HG02970 (cell line): ENCODE results near the gene PIP5K1C.

ENCODE experiments used
- ATAC-seq: cut with Tn5 transposase; IDR thresholded peaks from one replicate; pipeline ENCODE4 v1.9.1; 2021; ENCODE audit warnings: mild to moderate bottlenecking, moderate library complexity, moderate number of reproducible peaks; ENCODE audit not compliant: unreplicated experiment, low FRiP score

The PIP5K1C gene

GRCh38 chr19:3614858-3615505 lies 85.3 kb downstream of the PIP5K1C start:
- no peak for ATAC-seq

- no peak for ATAC-seq
Observed at GRCh38 chr19:3613818-3614661, 86.2 kb downstream of the PIP5K1C start.

- ATAC-seq = no peak
Observed at GRCh38 chr19:3612901-3613741, 87.1 kb downstream of the PIP5K1C start.

GRCh38 chr19:3612330-3612729 lies 87.9 kb downstream of the PIP5K1C start:
- ATAC-seq = no peak

GRCh38 chr19:3611841-3612240 lies 88.4 kb downstream of the PIP5K1C start:
- ATAC-seq = no peak

GRCh38 chr19:3610745-3611717 lies 89.2 kb downstream of the PIP5K1C start:
- no peak for ATAC-seq

- no peak for ATAC-seq
Observed at GRCh38 chr19:3609779-3610719, 90.2 kb downstream of the PIP5K1C start.

GRCh38 chr19:3608750-3609322 lies 91.4 kb downstream of the PIP5K1C start:
- ATAC-seq = no peak

GRCh38 chr19:3608079-3608641 lies 92.1 kb downstream of the PIP5K1C start:
- no peak for ATAC-seq

- no peak for ATAC-seq
Observed at GRCh38 chr19:3607303-3608078, 92.8 kb downstream of the PIP5K1C start.

GRCh38 chr19:3606690-3607289 lies 93.5 kb downstream of the PIP5K1C start, which contains the start of gene TBXA2R:
TBXA2R (minus strand) TSS chr19:3606875; CDS start chr19:3600634, 6,241 bp downstream.
- no peak for ATAC-seq

- ATAC-seq = no peak
Observed at GRCh38 chr19:3606174-3606689, 94.0 kb downstream of the PIP5K1C start.

GRCh38 chr19:3605770-3606169 lies 94.5 kb downstream of the PIP5K1C start:
- ATAC-seq = no peak

GRCh38 chr19:3605361-3605760 lies 94.9 kb downstream of the PIP5K1C start:
- ATAC-seq = no peak

GRCh38 chr19:3604987-3605343 lies 95.3 kb downstream of the PIP5K1C start:
- ATAC-seq = no peak

- ATAC-seq = no peak
Observed at GRCh38 chr19:3604227-3604986, 95.9 kb downstream of the PIP5K1C start.
